Measurements from ENCODE around the gene RAB22A.

DNA sequence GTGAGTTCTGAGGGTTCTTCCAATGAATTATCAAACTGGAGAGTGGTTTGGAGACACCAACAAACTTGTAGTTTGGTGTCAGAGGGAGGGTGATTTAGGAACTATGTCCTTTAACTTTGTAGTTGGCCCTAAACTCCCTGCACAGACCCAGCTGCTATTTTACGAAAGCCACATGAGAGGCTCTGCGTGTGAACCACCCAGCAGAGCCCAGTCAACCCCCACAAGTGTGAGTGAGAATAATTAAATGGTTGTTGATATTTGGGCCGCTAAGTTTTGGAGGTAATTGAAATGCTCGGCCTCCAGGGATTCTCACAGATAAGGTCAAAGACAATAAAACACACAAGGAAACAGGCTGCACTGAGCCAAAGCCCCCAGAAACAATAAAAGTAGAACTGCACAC lies 72.6 kb downstream of the RAB22A start:
- TF ChIP-seq REST (IDR thresholded peaks at IDR 0.05; ENCODE audit: insufficient replicate concordance, low read depth) = no peak
- TF ChIP-seq, protein P1, sequence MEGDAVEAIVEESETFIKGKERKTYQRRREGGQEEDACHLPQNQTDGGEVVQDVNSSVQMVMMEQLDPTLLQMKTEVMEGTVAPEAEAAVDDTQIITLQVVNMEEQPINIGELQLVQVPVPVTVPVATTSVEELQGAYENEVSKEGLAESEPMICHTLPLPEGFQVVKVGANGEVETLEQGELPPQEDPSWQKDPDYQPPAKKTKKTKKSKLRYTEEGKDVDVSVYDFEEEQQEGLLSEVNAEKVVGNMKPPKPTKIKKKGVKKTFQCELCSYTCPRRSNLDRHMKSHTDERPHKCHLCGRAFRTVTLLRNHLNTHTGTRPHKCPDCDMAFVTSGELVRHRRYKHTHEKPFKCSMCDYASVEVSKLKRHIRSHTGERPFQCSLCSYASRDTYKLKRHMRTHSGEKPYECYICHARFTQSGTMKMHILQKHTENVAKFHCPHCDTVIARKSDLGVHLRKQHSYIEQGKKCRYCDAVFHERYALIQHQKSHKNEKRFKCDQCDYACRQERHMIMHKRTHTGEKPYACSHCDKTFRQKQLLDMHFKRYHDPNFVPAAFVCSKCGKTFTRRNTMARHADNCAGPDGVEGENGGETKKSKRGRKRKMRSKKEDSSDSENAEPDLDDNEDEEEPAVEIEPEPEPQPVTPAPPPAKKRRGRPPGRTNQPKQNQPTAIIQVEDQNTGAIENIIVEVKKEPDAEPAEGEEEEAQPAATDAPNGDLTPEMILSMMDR (IDR thresholded peaks at IDR 0.05; ENCODE audit: insufficient read depth, low read length) = no peak
- TF ChIP-seq POLR2AphosphoS5 (IDR thresholded peaks at IDR 0.05; ENCODE audit: low read depth) = no peak
- no peak for TF ChIP-seq GABPA (IDR thresholded peaks at IDR 0.05; ENCODE audit: low read depth)
- TF ChIP-seq SPI1 (IDR thresholded peaks at IDR 0.05; ENCODE audit: borderline replicate concordance, low read depth) = no peak
